Activated CD4-positive, alpha-beta T cell treated with anti-CD3 and anti-CD28 coated beads, Interleukin-2, amount 50 U/mL, for 16 hours (primary cell): Measurements from ENCODE around the gene FLYWCH1.

Experiments
- DNase-seq: peaks from one replicate; pipeline ENCODE4 v3.0.0-alpha.2; 2020

The FLYWCH1 gene

DNA sequence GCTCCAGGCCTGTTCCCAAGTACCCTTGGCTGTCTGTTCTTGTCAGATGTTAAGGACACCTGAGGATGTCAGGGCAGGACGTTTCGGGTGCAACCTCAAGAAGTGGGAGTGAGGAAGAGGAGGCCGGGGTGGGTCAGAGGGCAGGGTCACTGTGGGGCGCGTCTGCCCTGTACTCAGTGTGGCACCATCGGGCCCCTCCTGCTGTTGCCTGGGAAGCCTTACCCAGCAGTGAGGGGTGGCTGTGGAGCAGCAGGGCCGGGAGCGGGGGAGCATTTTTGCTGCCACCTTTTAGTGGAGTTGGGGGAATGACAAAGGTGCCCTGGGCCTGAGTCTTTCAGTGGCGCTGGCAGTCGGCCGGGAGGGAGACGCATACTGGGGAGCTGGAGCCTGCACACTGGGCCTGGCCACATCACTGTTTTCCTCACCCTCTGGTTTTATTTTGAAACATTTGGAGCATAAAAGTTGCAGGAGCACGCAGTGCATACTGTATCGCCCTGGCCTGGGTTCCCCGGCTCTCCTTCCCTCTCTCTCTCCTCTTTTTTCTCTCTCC, 11.1 kb upstream of the FLYWCH1 start:
- DNase-seq = no peak

DNA sequence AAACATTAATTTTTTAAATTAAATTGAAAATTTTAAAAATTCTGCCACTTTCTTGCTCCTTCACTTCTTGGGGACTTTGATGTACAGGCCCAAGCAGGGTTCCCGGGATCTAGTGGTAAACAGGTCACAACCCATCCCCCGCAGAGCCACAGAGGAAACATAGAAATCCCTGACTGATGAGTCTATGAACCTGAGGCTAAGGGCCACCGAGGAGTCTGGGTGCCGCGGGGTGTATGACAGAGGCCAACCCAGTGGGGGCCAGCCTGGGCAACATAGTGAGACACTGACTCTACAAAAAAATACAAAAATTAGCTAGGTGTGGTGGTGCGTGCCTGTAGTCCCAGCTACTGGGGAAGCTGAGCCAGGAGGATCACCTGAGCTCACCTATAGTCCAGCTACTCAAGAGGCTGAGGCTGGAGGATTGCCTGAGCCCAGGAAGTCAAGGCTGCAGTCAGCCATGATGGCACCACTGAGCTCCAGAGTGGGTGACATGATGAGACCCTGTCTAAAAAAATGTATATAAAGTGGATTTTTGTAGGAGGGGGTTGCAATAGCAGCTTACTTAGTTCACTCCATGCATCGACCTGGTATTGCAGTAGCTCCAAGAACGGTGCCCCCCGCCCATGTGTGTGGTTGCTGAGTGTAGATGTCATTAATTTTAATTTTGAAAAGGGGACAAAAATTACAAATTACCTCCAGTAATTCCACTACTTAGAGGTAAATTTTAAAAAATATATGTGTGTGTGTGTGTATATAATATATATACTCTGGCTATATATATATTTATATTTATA, 9.2 kb upstream of the FLYWCH1 start:
- DNase-seq = no peak

DNA sequence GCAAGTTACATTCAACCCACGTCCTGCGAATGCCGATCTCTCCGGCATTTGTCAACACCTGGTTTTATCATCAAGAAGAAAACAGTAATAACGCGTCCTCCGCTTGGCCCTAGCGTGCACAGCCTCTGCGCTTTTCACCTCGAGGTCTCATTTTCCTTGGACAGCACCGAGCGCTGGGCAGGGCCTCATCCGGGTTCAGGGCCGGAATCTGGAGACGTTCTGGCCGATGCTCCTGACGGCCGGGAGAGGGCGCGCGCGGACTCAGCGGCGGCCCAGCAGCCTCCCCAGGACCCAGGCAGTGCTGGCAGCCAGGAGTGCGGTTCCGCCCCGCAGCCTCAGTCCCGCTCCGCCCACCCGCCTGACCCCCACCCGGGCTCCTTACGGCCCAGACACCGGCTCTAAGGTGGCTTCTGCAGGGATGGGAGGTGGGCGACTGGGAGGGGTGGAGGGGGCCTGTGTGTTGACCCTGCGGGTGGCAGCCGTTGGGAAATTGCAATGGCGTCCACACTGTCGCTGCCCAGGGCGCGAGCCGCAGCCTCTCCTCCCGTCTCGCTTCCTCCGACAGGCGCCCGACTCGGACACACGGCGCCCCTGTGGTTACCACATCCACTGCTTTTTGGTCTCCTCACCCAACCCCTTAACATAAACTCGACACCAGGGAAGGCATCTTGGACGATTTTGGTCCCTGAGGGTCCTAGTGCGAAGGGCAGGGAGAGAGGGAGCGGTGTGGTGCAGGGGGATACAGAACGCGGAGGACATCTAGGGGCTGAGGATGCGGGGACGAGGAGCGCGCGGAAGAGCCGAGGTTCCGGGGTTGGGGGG, 7.4 kb upstream of the FLYWCH1 start:
- peak; percentile 87 for DNase-seq

DNA sequence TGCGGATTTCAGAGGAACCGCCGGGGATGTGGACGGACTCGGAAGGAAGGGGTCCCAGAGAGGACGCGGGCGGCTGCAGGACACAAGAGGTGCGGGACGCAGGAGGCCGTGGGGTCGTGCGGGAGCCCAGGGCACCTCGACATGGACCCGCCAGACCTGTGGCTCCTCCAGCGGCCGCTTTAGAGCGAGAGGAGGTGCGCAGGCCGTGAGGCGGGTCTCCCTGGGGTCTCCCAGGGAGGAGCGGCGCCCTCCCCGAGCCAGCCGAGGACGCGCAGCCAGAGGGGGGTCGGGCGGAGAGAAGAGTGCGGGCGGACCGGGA, 6.8 kb upstream of the FLYWCH1 start:
- no peak for DNase-seq

DNA sequence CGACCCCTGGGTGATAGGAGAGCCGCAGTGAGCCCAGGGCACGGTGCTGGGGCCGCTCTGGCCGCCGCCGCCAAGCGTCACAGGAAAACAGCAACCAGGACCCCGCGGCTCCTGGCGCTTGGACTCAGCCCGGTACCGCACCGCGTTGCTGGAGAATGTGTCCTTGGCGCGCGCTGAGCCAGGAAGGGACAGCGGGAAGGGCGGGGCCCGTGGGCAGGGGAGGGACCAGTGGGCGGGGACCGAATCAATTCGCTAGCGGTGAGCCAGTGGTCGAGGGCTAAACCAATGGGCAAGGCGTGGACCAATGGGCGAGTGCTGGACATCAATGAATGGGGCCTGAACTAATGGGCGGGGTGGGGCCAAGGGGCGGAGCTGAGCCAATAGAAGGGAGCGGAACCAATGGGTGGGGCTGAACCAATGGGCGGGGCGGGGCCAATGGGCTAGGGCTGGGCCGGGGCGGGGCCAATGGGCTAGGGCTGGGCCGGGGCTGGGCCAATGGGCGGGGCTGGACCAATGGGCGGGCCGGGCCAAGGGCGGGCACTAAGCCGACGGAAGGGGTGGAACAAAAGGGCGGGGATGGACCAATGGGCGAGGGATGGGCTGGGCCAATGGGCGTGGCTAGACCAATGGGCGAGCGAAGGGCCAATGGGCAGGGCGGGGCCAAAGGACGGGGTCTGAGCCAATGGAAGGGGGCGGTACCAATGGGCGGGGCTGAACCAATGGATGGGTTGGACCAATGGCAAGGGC, 6.3 kb upstream of the FLYWCH1 start:
- peak; percentile 99 for DNase-seq

DNA sequence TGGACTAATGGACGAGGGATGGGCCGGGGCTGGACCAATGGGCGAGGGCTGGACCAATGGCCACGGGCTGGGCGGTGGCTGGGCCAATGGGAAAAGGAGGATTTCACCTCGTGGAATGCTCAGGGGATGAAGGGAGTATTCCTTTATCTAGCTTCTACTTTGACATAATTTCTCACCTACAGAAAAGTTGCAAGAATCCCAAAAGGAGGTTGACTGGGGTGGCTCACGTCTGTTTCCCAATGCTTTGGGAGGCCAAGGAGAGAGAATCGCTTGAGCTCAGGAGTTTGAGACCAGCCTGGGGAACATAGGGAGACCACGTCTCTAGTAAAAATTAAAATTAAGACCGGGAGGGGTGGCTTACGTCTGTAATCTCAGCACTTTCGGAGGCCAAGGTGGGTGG, 5.7 kb upstream of the FLYWCH1 start:
- no peak for DNase-seq

DNA sequence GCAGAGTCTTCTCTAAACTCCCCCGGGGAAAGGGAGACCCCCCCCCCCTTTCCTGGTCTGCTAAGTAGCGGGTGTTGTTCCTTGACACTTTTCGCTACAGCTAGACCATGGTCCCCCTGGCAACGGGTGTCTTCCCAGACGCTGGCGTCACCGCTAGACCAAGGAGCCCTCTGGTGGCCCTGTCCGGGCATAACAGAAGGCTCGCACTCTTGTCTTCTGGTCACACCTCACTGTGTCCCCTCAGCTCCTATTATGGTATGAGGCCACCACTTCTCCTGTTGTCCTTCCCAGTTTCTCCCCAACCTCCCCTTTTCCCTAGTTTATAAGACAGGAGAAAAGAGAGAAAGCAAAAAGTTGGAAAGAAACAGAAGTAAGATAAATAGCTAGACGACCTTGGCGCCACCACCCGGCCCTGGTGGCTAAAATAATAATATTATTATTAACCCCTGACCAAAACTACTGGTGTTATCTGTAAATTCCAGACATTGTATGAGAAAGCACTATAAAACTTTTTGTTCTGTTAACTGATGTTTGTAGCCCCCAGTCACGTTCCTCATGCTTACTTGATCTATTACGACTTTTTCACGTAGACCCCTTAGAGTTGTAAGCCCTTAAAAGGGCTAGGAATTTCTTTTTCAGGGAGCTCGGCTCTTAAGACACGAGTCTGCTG, 4.5 kb upstream of the FLYWCH1 start:
- peak; percentile 56 for DNase-seq

DNA sequence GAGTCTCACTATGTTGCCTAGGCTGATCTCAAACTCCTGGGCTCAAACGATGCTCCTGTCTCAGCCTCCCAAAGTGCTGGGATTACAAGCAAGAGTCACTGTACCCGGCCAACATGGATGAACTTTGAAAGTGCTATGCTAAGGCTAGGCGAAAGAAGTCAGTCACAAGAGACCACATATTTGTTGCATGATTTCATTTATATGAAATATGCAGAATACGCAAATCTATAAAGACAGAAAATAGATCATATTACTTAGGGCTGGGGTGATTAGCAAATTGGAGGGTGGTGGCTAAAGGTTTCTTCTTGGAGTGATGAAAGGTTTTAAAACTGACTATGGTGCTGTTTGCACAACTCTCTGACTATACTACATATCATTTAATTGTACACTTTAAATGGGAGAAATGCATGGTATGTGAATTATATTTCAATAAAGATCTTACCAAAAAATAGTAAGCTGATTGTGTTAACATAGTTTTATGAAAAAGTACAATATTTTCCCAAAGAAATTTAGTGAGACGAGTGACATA, 1.2 kb upstream of the FLYWCH1 start:
- no peak for DNase-seq

DNA sequence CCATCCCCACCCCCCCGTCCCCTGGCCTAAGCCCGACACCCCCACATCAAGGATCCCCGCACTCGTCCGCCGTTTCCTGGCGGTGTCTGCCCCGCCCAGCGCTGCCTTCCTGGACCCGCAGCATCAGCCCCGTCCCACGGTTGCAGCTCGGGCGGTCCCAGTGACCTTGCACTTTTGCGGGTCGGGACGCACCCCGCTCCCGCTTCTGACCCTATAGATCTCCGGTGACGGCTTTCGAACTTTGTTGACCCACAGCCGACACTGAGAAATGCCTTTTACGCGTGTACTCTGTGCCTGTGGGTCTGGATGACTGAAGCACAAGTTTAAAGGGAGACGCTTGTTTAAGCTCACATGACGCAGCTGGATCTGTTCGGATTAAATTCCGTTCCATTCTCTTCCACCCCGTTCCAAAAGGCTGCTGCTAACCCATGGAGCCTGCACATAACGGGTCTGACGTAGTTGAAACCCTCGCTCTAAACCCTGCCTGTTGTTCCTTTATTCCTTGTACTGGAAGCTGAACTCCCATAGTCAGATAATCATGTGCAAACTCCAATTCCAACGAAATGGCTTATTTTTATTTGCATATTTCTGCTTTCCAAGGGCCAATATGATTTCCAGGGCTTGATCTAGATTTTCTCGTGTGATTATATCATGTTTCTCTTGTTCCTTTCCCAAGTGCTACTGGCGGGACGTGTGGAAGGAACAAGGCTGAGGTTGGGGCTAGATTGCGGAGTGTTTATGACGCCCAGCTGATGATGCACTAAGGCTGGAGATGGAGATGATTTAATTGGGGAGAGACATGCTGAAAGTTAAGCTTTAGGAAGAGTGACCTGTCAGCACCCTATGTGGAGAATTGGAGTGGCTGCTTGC, 834 bp downstream of the FLYWCH1 start:
- peak; percentile 24 for DNase-seq

DNA sequence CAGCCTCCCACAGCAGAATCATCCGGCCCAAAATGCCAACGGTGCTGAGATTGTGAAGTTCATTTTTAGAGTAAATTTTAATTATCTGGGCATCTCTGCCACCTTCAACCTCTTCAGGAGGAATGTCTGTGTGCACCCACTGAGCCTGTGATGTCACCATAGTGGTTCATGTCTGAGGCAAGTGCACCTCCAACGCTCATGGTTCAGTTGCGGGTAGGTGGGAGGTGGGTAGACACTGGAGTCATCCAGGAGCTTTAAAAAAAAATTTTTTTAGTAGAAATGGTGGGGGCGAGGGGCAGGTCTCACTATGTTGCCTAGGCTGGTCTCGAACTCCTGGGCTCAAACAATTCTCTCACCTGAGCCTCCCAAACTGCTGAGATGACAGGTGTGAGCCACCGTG, 1.9 kb downstream of the FLYWCH1 start:
- no peak for DNase-seq

DNA sequence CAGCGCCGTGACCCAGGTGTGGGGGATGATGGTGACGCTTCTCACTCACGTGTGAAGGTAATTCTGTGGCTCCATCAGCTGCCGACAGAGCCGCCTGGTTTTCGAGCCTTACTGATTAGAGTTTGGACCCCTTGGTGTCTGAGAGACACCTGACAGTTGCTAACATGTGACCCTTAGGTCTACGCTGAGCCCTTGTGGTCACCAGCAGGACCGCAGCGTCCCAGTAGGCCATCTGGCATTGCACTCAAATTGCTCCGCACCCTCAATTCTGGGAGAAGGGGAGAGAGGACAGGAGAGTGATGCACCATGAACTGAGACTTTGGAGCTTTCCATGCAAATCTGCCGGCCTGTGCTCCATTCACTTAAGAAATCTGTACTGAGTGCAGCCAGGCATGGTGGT, 2.5 kb downstream of the FLYWCH1 start:
- no peak for DNase-seq

DNA sequence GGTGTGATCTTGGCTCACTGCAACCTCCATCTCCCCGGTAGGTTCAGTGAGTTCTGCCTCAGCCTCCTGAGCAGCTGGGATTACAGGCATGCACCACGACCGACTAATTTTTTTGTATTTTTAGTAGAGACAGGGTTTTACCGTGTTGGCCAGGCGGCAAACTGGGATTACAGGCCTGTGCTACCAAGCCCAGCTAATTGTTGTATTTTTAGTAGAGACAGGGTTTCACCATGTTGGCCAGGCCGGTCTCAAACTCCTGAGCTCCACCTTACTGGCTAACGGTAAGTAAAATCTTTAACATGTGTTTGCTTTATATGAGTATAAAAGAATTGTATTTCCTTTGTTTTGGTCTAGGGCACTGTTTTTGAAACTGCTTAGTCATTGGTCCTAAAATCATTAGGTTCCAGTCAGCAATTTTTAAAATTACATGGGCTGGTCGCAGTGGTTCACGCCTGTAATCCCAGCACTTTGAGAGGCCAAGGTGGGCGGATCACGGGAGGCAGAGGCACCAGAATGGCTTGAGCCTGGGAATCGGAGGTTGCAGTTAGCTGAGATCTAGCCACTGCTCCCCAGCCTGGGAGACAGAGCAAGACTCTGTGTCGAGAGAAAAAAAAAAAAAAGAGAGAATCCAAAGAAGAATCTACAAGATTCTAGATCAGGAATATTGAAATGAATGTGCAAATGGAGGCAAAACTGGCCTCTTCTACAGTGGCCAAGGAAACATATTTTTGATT, 3.6 kb downstream of the FLYWCH1 start:
- peak; percentile 17 for DNase-seq

DNA sequence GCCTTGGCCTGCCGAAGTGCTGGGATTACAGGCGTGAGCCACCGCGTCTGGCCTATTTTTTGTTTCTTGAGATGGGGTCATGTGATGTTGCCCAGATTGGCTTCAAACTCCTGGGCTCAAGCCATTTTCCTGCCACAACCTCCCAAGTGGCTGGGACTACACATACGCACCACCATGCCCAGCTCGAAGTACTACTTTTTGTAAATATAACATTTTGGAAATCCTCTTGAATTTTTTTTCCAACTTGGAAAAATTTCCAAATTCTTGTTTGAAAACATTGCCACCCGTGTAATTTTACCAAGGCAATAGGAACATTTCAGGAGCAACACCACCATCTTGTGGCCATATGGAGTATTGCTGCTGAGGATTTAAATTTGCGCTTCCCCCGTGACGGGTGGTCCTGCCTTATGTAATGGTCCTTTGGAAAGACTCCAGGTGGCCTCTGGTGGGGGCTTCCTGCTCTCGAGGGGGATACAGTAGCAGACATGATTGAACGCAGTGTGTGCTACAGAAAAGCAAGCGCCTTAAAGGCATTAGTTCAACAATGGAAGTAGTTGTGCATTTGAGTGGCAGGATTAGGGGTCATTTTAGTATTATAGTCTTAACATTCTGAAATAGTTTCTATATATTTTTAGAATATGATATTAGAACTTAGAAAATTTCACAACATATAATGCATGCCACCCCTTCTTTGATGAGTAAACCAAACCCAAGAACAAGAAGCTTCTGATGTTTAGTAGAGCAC, 8.0 kb downstream of the FLYWCH1 start:
- peak; percentile 66 for DNase-seq

DNA sequence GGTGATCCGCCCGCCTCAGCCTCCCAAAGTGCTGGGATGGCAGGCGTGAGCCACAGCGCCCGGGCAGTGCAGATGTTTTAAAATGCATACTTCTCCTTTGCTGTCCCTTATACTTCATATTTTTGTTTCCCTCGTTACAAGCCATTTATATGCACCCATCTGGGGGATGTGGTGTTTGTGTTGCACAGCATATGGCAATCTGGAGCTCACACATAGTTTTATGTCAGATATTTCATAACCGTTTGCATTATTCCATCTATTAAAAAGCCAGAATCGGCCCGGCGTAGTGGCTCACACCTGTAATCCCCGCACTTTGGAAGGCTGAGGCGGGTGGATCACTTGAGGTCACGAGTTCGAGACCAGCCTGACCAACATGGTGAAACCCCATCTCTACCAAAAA, 11.8 kb downstream of the FLYWCH1 start:
- DNase-seq = no peak

DNA sequence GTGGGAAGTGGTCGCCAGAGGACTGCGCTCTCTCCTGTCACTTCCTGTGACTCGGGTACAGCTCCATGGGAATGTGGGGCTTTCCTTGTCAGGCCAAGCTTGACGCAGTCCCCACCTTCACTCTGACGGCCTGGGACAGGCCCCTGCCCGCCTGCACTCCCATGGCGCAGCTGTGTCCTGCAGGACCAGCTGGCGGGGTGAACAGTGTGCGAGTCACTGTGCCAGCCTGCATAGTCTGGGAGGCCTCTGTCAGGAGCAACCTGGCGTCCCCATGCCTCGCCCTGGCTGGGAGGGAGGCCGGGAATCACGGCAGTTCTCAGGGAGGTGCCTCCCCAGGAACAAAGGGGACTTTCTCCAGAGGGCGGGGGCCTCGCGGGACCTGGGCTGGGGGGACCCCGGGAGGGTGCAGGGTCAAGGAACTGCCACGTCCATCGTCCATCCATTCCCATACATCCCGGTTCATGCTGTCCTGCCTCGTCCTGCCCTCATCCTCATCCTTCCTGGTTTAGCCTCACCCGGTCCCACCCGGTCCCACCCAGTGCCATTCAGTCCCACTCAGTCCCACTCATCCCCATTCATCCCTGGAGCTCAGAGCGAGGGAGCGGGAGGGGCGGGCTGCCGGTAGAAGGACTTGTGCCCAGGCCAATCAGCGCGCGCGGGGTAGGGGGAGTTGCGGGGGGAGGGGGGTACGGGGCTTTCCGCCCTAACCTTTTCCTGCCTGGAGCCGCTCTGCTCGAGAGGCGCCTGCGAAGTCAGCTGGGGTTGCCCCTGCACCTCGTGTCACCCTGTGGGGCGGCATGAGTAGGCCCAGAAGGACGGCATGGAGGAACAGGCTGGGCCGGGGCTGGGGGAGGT, 13.4 kb downstream of the FLYWCH1 start:
- DNase-seq = no peak

DNA sequence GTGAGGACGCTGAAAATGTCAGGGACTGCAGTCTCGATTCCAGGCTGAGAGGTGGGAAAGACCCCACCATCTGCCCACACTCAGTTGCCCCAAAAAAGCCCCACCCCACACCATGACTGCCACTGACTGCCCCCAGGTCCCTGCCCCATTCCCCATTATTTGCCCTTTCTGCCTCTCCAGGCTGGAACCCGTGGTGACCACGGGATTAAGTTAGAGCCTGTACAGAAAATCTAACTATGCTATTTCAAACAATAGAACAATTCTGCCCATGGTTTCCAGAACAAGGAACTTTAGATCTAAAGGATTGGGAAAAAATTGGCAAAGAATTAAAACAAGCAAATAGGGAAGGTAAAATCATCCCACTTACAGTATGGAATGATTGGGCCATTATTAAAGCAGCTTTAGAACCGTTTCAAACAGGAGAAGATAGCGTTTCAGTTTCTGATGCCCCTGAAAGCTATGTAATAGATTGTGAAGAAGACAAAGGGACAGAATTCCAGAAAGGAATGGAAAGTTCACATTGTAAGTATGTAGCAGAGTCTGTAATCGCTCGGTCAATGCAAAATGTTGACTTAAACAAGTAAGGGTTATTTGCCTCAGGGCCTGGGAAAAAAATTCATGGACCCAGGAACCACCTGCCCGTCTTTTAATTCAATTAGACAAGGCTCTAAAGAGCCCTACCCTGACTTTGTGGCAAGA, 14.4 kb downstream of the FLYWCH1 start:
- no peak for DNase-seq

DNA sequence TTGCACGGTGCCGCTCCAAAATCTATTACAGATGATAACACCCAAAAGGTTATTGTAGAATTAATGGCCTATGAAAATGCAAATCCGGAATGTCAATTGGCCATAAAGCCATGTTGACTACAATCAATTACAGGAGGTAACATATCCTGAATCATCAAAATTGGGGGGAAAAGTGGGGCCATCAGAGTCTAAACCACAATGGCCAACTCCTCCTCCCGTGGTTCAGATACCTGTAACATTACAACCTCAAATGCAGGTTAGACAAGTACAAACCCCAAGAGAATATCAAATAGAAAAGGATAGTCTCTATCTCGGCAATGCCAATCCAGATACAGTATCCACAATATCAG, 14.9 kb downstream of the FLYWCH1 start:
- no peak for DNase-seq

DNA sequence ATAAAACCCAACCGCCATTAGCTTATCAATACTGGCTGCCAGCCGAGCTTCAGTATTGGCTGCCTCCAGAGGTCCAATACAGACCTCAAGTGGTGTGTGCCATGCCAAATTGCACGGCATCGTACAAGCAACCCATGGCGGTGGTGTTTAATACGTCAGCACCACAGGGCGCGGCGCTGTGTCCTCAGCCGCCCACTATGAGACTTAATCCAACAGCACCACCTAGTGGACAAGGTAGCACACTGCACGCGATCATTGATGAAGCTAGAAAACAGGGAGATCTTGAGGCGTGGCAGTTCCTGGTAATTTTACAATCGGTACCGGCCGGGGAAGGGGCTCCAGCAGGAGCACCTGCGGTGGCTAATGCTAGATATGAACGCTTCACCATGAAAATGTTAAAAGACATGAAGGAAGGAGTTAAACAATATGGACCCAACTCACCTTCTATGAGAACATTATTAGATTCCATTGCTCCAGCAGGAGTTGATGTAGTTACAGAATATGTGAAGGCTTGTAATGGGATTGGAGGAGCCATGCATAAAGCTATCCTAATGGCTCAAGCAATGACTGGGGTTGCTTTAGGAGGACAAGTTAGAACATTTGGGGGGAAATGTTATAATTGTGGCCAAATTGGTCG, 15.4 kb downstream of the FLYWCH1 start:
- DNase-seq = peak; percentile 93
